Chondrocyte (in vitro differentiated cells): Measurements from ENCODE around the gene BMPER. TPM values are rescaled to one million over a fixed set of nuclear protein-coding genes. Genes with fewer than 3 reads are reported as not detected.

Source experiments
- DNase-seq: peaks from one replicate; pipeline ENCODE4 v3.0.0; 2021; ENCODE audit warnings: mixed read lengths, low spot score
- H3K27ac Mint-ChIP-seq: one replicate; pipeline ENCODE4 v1.8.0; 2021; ENCODE audit warnings: mild to moderate bottlenecking, moderate library complexity, mixed read lengths; ENCODE audit not compliant: unreplicated experiment
- H3K27me3 Mint-ChIP-seq: 2 replicates; pipeline ENCODE4 v1.8.0; 2021; ENCODE audit warnings: low read depth, mixed read lengths
- H3K36me3 Mint-ChIP-seq: 2 replicates; pipeline ENCODE4 v1.8.0; 2021; ENCODE audit warnings: low read depth, mixed read lengths
- H3K4me1 Mint-ChIP-seq: 2 replicates; pipeline ENCODE4 v1.8.0; 2021; ENCODE audit warnings: low read depth, mild to moderate bottlenecking, mixed read lengths
- H3K4me3 Mint-ChIP-seq: one replicate; pipeline ENCODE4 v1.8.0; 2021; ENCODE audit warnings: mild to moderate bottlenecking, moderate library complexity, mixed read lengths; ENCODE audit not compliant: unreplicated experiment
- H3K9me3 Mint-ChIP-seq: 2 replicates; pipeline ENCODE4 v1.8.0; 2021; ENCODE audit warnings: low read depth, mixed read lengths
- total RNA-seq: library from RNA; stranded (reverse); gene quantifications from 3 replicates; pipeline ENCODE4 v1.2.1, GENCODE V29; 2021
- TF ChIP-seq, protein P1 (sequence below): fragments of 200-600 bp; sonication (generic); IDR thresholded peaks from 2 replicates; pipeline ENCODE4 v1.5.0; 2021; ENCODE audit warnings: antibody characterized with exemption, mild to moderate bottlenecking, moderate library complexity

BMPER gene
- total RNA-seq, 1 donor from 2014 or later, result 0.30 TPM

DNA sequence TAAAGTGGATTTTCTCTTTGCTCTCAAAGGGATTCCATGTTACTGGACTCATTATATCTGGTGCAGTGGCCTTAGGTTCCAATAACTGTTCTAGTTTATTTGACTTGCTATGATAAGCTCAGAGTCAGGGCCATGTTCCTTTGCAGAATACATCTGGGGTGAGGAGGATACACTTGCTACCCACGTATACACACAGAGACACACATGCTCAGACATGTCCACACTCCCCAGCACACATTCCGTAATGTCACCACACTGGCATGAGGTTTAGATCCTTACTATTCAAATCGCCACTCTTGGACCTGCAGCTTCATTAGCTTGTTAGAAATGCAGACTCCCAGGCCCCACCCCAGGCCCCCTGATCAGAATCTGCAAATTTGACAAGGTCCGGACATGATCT is 195.3 kb downstream of the BMPER start:
- H3K27me3 Mint-ChIP-seq, result no peaks in the 10 kb centered on the region
- no peaks in the 10 kb centered on the region for H3K9me3 Mint-ChIP-seq
- no peaks in the 10 kb centered on the region for H3K36me3 Mint-ChIP-seq
- no peak overlapping the region for H3K27ac Mint-ChIP-seq
- TF ChIP-seq, protein P1, sequence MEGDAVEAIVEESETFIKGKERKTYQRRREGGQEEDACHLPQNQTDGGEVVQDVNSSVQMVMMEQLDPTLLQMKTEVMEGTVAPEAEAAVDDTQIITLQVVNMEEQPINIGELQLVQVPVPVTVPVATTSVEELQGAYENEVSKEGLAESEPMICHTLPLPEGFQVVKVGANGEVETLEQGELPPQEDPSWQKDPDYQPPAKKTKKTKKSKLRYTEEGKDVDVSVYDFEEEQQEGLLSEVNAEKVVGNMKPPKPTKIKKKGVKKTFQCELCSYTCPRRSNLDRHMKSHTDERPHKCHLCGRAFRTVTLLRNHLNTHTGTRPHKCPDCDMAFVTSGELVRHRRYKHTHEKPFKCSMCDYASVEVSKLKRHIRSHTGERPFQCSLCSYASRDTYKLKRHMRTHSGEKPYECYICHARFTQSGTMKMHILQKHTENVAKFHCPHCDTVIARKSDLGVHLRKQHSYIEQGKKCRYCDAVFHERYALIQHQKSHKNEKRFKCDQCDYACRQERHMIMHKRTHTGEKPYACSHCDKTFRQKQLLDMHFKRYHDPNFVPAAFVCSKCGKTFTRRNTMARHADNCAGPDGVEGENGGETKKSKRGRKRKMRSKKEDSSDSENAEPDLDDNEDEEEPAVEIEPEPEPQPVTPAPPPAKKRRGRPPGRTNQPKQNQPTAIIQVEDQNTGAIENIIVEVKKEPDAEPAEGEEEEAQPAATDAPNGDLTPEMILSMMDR, result no peak
- no peak overlapping the region for H3K4me3 Mint-ChIP-seq
- no peak for DNase-seq
- peaks cover 10% of the 10 kb centered on the region for H3K4me1 Mint-ChIP-seq

DNA sequence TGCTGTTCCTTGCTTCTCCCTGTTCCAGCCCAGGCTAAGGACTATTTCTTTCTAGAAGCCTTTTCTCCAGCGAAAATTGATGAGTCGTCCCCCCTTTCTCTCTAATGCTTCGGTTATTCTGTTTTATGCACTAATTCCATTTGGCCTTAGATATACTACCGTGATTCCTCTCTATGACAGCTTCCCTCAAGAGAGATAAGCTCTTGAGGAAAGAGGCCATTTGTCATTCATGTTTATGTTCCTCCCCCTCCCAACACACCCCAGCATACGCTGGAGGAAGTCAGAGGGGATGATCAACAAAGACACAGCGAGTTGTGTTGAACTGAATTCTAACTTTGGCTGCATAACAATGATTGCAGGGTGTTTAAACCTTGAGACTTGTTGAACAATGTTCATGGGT is 198.8 kb downstream of the BMPER start:
- H3K9me3 Mint-ChIP-seq, result no peaks in the 10 kb centered on the region
- DNase-seq, result no peak
- no peaks in the 10 kb centered on the region for H3K36me3 Mint-ChIP-seq
- H3K27ac Mint-ChIP-seq, result no peak overlapping the region
- H3K4me1 Mint-ChIP-seq, result no peaks in the 10 kb centered on the region
- H3K27me3 Mint-ChIP-seq, result no peaks in the 10 kb centered on the region
- H3K4me3 Mint-ChIP-seq, result no peak overlapping the region
- TF ChIP-seq, protein P1, result no peak

DNA sequence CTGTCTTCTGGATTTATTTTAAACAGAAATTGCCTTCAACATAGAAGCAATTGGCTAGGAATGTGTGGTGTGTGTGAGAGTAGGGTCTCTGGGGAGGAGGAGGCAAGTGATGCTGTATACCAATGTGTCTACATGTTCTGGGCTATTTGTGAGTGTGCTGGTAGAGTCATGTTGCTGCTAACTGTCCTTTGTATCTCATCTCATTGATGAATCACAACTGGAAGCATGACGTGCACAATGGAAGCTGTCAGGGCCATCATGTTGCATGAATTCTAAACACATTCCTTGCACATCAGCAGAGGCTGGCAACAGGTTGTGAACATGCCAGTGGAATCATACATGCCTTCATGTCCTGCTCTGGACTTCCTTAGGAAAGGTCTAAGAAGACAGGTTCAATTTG is 199.7 kb downstream of the BMPER start:
- H3K36me3 Mint-ChIP-seq, result no peaks in the 10 kb centered on the region

DNA sequence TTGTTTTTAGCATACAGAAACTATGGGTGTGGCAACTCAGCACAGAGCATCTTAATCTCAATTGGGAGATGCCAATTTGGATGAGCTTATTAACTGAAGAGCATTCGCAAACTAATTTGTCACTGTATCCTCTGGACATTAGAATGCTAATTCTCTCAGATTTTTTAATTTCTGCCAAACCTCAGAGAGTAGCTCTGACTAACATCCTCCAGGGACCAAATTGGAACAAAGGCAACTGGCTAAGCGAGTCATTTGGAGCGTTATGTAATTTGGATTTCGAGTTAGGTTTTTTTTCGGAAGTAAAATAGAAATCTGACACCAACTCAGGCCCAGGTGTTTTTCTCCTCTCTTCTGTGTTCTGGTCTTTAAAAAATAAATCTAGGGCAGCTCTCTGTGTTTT is 201.9 kb downstream of the BMPER start:
- Mint-ChIP-seq H3K4me3 (no peak overlapping the region), H3K4me1 (no peaks in the 10 kb centered on the region), H3K27me3 (no peaks in the 10 kb centered on the region), H3K36me3 (no peaks in the 10 kb centered on the region), H3K27ac (no peak overlapping the region), H3K9me3 (no peaks in the 10 kb centered on the region)
- TF ChIP-seq, protein P1, result no peak
- no peak for DNase-seq

More for the DNA sequence above, 199.7 kb downstream of the BMPER start:
- TF ChIP-seq, protein P1, result no peak
- H3K9me3 Mint-ChIP-seq, result no peaks in the 10 kb centered on the region
- H3K4me1 Mint-ChIP-seq, result no peaks in the 10 kb centered on the region
- no peaks in the 10 kb centered on the region for H3K27me3 Mint-ChIP-seq
- H3K27ac Mint-ChIP-seq, result no peak overlapping the region
- no peak for DNase-seq
- no peak overlapping the region for H3K4me3 Mint-ChIP-seq

DNA sequence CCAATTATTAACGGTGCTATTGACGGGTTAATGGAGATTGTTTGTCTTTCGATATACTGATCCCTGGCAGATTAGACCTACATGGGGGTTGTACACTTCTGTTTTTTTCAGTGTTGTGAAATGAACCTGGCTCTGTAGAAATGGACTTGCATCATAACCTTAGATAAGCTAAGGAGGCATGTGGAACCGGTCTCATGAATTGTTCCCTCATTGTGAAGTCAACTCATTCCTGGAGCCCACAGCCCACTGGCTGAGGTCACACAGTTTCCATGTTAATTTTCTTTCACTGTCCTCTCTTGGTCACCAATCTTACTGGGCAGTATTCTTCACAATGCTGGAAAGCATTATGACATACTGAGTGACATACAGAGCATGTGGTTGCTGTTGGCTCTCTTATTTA is 202.8 kb downstream of the BMPER start:
- TF ChIP-seq, protein P1, result no peak
- H3K36me3 Mint-ChIP-seq, result no peaks in the 10 kb centered on the region
- no peaks in the 10 kb centered on the region for H3K4me1 Mint-ChIP-seq
- no peak overlapping the region for H3K27ac Mint-ChIP-seq
- H3K9me3 Mint-ChIP-seq, result no peaks in the 10 kb centered on the region
- no peak overlapping the region for H3K4me3 Mint-ChIP-seq
- H3K27me3 Mint-ChIP-seq, result no peaks in the 10 kb centered on the region
- no peak for DNase-seq
